ENCODE data around the gene CSNK2B. TPM values are rescaled to one million over a fixed set of nuclear protein-coding genes. Genes with fewer than 3 reads are reported as not detected.
A peak's percentile ranks its signal among the peaks of the same experiment; 100 is the strongest.

Gene CSNK2B
- total and polyA plus RNA-seq, 3 donors from 2014 or later, result 397 to 523 (median 421) TPM

GRCh38 chr6:31702819-31703716 lies 37.2 kb downstream of the CSNK2B start, which contains the start of gene ABHD16A:
TSS of gene ABHD16A (minus strand) at chr6:31703324. CDS start at chr6:31703281, 43 bp downstream.
- peak within 1 kb of the TSS; percentile 82 to 85 for H3K4me3 ChIP-seq
- peaks cover 10% of the 10 kb centered on the region for H3K4me1 ChIP-seq
- DNase-seq, result peak; percentile 100
- intact Hi-C loops (cut with DNase I; ENCODE audit: low total_unique reads), result no loop called here
- H3K9me3 ChIP-seq, result no peaks in the 10 kb centered on the region
- H3K36me3 ChIP-seq (ENCODE audit: low read depth, missing control alignments), result no peaks in the 10 kb centered on the region
- H3K27ac ChIP-seq, result peak within 1 kb of the TSS; percentile 82 to 97
- TF ChIP-seq CTCF (IDR thresholded peaks at IDR 0.05) (peak in 2 of 3 experiments; percentile 14 to 33), POLR2A (IDR thresholded peaks at IDR 0.05) (peak; percentile 97)
- no peaks in the 10 kb centered on the region for H3K27me3 ChIP-seq
- 1 to 2% methylated on average over 42 to 54 of the region's 54 CpGs for WGBS, 2 donors

- intact Hi-C loops (cut with DNase I; ENCODE audit: low total_unique reads), result no loop called here
- Histone ChIP-seq H3K27ac (no peak overlapping the region), H3K9me3 (no peaks in the 10 kb centered on the region), H3K36me3 (ENCODE audit: low read depth, missing control alignments) (no peaks in the 10 kb centered on the region), H3K4me1 (peaks cover 10% of the 10 kb centered on the region), H3K4me3 (no peak overlapping the region), H3K27me3 (no peaks in the 10 kb centered on the region)
- DNase-seq, result no peak
- 83 to 88% methylated on average over 6 of the region's 6 CpGs for WGBS, 2 donors
- TF ChIP-seq POLR2A (IDR thresholded peaks at IDR 0.05), result no peak
- TF ChIP-seq CTCF (IDR thresholded peaks at IDR 0.05), result no peak
Measured at GRCh38 chr6:31705931-31706330, 40.1 kb downstream of the CSNK2B start.

GRCh38 chr6:31706599-31706998 lies 40.7 kb downstream of the CSNK2B start, which contains the start of gene LY6G6F:
TSS of gene LY6G6F (plus strand) at chr6:31706866. CDS start at chr6:31706907, 41 bp downstream.
- no peaks in the 10 kb centered on the region for H3K36me3 ChIP-seq (ENCODE audit: low read depth, missing control alignments)
- WGBS, 2 donors, result 36 to 47% methylated on average over 3 of the region's 3 CpGs
- intact Hi-C loops (cut with DNase I; ENCODE audit: low total_unique reads), result no loop called here
- no peak for DNase-seq
- no peak within 1 kb of the TSS for H3K27ac ChIP-seq
- TF ChIP-seq CTCF (IDR thresholded peaks at IDR 0.05) (no peak), POLR2A (IDR thresholded peaks at IDR 0.05) (no peak)
- H3K4me3 ChIP-seq, result no peak within 1 kb of the TSS
- no peaks in the 10 kb centered on the region for H3K9me3 ChIP-seq
- H3K27me3 ChIP-seq, result no peaks in the 10 kb centered on the region
- peaks cover 8% of the 10 kb centered on the region for H3K4me1 ChIP-seq

GRCh38 chr6:31707701-31708100 lies 41.8 kb downstream of the CSNK2B start:
- WGBS, 2 donors, result 83 to 85% methylated on average over 7 to 10 of the region's 10 CpGs
- Histone ChIP-seq H3K9me3 (no peaks in the 10 kb centered on the region), H3K27me3 (no peaks in the 10 kb centered on the region), H3K27ac (no peak overlapping the region), H3K36me3 (ENCODE audit: low read depth, missing control alignments) (no peaks in the 10 kb centered on the region), H3K4me3 (no peak overlapping the region), H3K4me1 (no peaks in the 10 kb centered on the region)
- intact Hi-C loops (cut with DNase I; ENCODE audit: low total_unique reads), result no loop called here
- DNase-seq, result no peak
- no peak for TF ChIP-seq CTCF (IDR thresholded peaks at IDR 0.05)
- no peak for TF ChIP-seq POLR2A (IDR thresholded peaks at IDR 0.05)

Data from testis (tissue), 3 donors.